Measurements from ENCODE around the gene ATP13A2.
"Not testable (repeated sequence)": the region's sequence is repeated elsewhere in the genome, so short reads cannot be mapped to it uniquely, and the experiment has no call there.

The ATP13A2 gene

GRCh38 chr1:16979475-16980327 is 32.0 kb downstream of the ATP13A2 start:
- DNase-seq (ENCODE audit: low read depth) = no peak

DNA sequence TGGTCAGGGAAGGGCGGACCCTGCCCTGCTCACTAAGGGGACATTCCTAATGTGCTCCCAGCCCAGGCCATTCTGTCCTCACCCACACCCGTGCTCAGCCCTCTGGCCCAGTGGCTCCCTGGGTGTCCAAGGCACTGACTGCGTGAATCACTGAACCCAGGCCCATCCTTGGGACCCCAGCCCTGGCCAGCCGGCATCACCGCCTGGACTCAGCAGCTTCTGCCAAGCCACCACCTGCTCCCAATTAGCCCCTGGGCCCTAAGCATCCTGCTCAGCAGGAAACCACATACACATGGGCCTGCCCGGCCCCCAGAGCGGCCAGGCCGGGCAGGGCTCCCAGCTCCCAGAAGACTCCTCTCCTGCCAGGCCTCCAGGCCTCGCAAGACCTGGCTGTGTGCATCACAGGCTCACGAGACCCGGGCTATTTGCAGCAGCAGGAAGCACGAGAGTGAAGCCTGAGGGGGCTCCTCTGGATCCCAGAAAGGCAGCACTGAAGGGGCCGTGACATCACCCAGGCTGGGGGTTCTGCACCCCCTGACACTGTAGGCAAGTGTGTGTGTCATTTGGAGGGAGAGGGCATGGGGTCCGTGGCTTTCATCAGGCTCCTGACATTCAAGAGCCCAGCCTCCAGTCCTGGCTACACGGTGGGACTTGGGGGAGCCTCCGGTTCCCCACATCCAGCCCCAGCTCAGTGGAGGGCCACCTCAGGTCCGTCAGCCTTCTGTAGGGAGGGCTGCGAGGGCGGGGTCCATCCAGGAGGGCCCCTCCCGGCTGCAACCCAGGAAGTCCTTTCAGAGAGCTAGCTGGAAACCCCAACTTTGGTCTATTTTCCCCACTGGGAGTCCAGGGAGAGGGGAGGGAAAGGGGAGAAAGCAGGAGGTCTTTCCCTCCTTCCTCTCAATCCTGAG is 32.9 kb downstream of the ATP13A2 start:
- peak; percentile 55 for DNase-seq (ENCODE audit: low read depth)

- no peak for DNase-seq (ENCODE audit: low read depth)
Observed at GRCh38 chr1:16978139-16978538, 33.6 kb downstream of the ATP13A2 start.

DNA sequence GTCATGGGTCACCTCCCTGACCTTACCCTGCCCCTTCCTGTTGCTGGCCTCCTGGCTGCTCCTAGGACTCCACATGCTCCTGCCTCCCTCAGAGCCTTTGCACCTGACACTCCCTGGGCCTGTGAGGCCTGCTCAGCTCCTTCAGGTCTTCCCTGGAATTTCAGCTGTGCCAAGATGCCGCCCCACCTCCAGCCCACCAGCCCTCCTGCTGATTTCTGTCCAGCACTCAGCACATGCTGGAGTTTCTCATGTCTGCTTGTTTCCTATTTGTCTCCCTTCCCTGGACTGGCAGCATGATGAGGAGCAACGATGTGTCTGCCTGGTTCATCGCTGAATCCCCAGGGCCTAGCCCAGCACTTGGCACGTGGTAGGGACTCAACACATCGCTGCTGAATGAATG is 34.4 kb downstream of the ATP13A2 start:
- DNase-seq (ENCODE audit: low read depth) = no peak

- DNase-seq (ENCODE audit: low read depth) = no peak
Observed at GRCh38 chr1:16976966-16977365, 34.8 kb downstream of the ATP13A2 start.

DNA sequence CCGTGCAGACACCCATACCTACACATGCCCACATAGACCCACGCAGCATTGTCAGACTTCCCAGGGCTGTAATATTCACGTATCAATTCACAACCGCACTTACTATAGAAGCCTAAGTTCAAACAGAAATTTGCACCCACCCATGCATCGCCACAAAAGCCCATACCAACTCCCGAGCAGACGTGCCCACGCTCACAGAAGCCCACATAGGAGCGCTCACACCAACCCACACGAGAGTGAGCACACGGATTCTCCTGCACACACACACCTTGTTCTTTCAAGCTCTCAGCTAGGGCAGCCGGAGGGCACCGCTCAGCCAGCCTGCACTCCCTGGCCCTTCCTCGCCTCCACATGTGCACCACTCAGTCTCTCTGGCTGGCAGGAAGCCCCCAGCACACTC is 35.9 kb downstream of the ATP13A2 start:
- DNase-seq (ENCODE audit: low read depth) = no peak

DNA sequence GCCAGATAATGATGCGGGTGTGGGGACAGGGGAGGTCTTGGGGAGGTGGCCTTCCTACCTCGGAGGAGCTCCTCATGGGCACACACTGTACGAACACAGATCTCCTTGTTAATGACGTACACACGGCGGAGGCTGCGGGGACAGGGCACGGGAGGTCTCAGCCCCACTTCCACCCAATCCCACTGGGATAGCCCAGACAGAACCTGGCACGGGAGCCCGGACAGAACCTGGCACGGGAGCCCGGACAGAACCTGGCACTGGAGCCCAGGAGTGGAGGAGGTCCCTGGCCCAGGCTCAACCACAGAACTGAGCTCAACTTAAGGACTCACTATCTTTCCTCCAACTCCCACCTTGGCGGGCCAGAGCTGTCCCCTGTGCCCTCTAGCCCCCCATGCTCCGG is 36.5 kb downstream of the ATP13A2 start:
- DNase-seq (ENCODE audit: low read depth) = no peak

GRCh38 chr1:16973215-16973614 is 38.5 kb downstream of the ATP13A2 start:
- no peak for DNase-seq (ENCODE audit: low read depth)

DNA sequence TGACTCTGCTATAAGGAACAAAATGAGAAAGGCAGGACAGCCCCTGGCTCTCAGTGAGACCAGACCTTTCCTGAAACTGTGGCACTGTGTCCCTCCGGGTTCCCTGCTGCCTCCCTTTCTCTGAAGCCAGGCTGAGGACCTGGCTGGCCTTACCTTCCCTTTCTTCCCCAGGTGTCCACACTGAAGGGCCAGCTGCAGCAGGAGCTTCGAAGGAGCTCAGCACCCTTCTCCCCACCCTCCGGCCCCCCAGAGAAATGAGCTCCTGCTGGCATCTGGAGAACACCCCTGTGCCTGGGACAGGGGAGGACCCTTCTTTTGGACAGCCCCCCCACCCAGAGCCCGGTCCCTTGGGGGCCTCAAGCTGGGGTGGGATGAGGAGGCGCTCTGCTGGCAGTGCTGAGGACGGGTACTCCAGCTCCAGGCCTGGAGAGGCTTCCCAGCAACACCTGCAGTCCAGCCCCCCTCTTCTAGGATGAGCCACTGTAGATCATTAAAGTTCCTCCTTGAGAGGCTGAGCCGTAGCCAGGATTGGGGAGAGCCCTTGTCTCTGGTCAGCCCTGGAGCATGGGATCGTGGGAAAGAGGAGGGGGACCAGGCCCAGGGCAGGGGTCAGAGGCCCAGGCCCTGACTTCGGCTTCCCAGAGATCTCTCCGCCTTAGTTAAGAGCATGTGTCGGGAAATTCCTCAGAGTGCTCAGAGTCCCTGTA is 39.4 kb downstream of the ATP13A2 start:
- no peak for DNase-seq (ENCODE audit: low read depth)

GRCh38 chr1:16971341-16972188 is 40.2 kb downstream of the ATP13A2 start:
- DNase-seq (ENCODE audit: low read depth) = no peak

- no peak for DNase-seq (ENCODE audit: low read depth)
Observed at GRCh38 chr1:16970132-16970910, 41.4 kb downstream of the ATP13A2 start.

DNA sequence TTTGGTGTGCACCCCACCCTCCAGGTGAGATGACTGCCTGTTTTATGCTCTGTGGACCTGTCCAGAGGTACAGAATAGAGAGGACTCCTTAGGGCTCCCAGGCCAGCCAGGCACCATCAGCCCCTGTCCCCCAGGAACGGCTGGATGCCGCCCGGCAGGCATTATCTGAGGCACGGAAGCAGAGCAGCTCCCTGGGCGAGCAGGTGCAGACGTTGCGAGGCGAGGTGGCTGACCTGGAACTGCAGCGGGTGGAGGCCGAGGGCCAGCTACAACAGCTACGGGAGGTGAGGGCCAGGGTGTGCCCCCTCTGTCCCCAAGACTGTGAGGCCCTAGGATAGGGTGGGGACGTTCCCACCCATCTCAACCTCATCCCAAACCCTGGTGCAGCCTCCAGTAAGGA is 42.1 kb downstream of the ATP13A2 start:
- DNase-seq (ENCODE audit: low read depth) = no peak

- DNase-seq (ENCODE audit: low read depth) = no peak
Observed at GRCh38 chr1:16969057-16969611, 42.6 kb downstream of the ATP13A2 start.

DNA sequence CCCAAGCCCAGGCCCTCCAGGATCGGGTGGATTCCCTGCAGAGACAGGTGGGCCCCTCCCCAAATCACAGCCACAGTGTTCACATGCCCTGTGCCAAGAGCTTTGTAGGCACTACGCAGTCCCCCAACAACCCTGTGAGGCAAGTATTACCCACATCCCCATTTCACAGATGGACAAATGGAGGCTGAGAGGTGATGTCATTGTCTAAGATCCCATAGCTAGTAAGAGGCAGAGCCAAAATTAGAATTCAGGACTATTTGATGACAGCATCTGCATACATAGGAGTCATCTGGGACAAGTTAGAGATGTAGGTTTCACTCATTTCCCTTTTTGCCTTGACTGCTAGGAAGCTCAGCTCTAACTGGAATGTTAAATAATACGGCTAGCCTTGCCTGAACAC is 43.4 kb downstream of the ATP13A2 start:
- no peak for DNase-seq (ENCODE audit: low read depth)

DNA sequence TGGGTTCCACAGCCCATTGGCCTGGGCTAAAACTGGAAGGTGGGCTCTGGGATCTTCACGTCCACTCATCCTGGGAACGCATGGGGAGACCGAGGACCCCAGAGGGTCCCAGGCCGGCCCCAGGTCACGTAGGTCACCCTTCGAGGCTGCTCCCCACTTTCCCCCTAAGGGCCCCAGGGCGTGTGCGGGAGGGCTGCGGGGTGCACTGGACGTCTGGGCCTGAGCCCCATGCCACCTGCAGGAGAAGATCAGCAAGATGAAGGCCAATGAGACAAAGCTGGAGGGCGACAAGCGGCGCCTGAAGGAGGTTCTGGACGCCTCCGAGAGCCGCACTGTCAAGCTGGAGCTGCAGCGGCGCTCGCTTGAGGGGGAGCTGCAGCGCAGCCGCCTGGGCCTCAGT is 43.8 kb downstream of the ATP13A2 start:
- DNase-seq (ENCODE audit: low read depth) = no peak

DNA sequence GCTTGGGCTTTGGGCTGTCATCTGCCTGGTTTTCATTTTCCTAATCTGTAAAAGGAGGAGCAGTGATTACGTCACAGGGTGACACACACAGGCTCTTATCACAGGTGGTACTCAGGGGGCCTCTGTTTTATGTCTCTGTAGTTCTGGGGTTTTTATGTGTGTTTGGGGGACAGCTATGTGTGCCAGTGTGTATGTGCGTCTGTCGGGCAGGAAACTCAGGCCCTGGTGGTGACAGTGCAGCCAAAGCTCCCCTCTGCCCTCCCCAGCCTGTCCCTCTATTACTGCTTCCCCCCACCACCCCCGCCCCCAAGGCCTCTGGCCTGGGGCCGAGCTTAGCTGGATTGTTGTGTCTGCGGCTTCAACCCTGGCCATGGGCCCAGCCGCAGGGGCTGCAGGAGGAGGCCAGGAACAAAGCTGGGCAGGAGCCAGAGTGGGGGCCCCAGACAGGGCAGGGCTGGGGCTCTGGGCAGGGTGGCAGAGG is 44.6 kb downstream of the ATP13A2 start:
- no peak for DNase-seq (ENCODE audit: low read depth)

DNA sequence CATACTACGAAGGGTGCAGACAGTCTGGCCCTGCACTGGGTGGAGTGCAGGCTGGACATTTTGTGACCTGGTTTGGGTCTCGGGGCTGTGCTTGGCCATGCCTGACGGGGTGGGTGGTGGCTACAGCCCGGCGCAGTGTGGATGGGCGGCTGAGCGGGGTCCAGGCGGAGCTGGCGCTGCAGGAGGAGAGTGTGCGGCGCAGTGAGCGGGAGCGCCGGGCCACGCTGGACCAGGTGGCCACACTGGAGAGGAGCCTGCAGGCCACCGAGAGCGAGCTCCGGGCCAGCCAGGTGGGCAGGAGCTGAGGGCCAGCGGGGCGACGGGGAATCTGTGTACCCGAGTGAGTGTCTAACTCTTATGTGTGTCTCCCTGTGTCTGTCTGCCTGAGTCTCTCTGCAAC is 45.4 kb downstream of the ATP13A2 start:
- no peak for DNase-seq (ENCODE audit: low read depth)

GRCh38 chr1:16965486-16966067 is 46.2 kb downstream of the ATP13A2 start:
- no peak for DNase-seq (ENCODE audit: low read depth)

DNA sequence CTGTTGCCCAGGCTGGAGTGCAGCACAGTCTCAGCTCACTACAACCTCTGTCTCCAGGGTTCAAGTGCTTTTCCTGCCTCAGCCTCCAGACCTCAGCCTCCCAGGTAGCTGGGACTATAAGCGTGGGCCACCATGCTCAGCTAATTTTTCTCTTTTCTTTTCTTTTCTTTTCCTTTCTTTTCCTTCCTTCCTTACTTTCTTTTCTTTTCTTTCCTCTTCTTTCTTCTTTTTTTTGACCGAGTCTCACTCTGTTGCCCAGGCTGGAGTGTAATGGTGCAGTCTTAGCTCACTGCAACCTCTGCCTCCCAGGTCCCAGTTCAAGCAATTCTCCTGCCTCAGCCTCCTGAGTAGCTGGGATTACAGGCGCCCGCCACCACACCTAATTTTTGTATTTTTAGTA is 47.6 kb downstream of the ATP13A2 start:
- not testable (repeated sequence) for DNase-seq (ENCODE audit: low read depth)
